K562 (cell line): ENCODE data around the gene DMWD. TPM values are rescaled to one million over a fixed set of nuclear protein-coding genes. Genes with fewer than 3 reads are reported as not detected.
A peak's percentile ranks its signal among the peaks of the same experiment; 100 is the strongest.

Source experiments
- ATAC-seq: fragments of 200-7000 bp; cut with Tn5 transposase; 3 replicates; pipeline ENCODE4 v1.9.1; 2020; ENCODE audit warnings: moderate library complexity
- BruUV-seq: library from RNA; stranded (reverse); fragments of 400-500 nt; replicated peaks from 2 replicates; lab custom pipeline; 2021; lab: Mats Ljungman, UMichigan
- CTCF ChIA-PET: fragments of 300-600 bp; formaldehyde crosslinking; extraction: SDS; loops from one replicate; lab custom pipeline; 2021; ENCODE audit warnings: low intra/inter-chr PET ratio; lab: Yijun Ruan, JAX
- POLR2A ChIA-PET: fragments of 300-600, 350-650 bp; sonication (Branson Sonifier 250); formaldehyde crosslinking; extraction: SDS; loops from one replicate; lab custom pipeline; 2021; ENCODE audit warnings: antibody characterized with exemption, inconsistent platforms; lab: Yijun Ruan, JAX
- DNase-seq, 4 experiments: peaks; one replicate each; pipeline versions ENCODE4 v3.0.0 to v3.0.0-alpha.2; 2011 to 2018; ENCODE audit warnings: low spot score in 3 of 4, mixed read lengths in 3 of 4; ENCODE audit errors: extremely low read depth in 1 of 4
- FAIRE-seq: peaks from 2 replicates; lab custom pipeline; 2011; peaks lifted over from hg19 to GRCh38; lab: Jason Lieb, UNC
- H2AFZ ChIP-seq: 2 replicates; pipeline ENCODE4 v1.6.0; 2011; ENCODE audit warnings: low read depth, low read length, control low read depth, inconsistent platforms
- H3K27ac ChIP-seq: fragments of 200-600 bp; 3 replicates; pipeline ENCODE4 v1.8.0; 2011; ENCODE audit warnings: low read depth, mild to moderate bottlenecking, control low read depth, inconsistent platforms, low read length, moderate library complexity, mixed read lengths; ENCODE audit errors: extremely low read depth
- H3K27me3 ChIP-seq, 2 experiments: fragments of 300-600 bp in 1 of 2; 2 replicates in 1 of 2; 3 replicates in 1 of 2; pipeline versions ENCODE4 v1.6.0 to v1.8.0; 2011; ENCODE audit warnings: inconsistent platforms in 2 of 2, low read length in 2 of 2, mild to moderate bottlenecking in 1 of 2, mixed read lengths in 1 of 2, moderate library complexity in 1 of 2; ENCODE audit not compliant: control insufficient read depth in 2 of 2, insufficient read depth in 2 of 2
- H3K36me3 ChIP-seq: fragments of 300-600 bp; 3 replicates; pipeline ENCODE4 v1.8.0; 2011; ENCODE audit warnings: mild to moderate bottlenecking, low read length, inconsistent platforms; ENCODE audit not compliant: control insufficient read depth, insufficient read depth
- H3K4me1 ChIP-seq, 2 experiments: fragments of 200-600 bp in 1 of 2; replicated peaks in 1 of 2; 2 replicates in 1 of 2; 3 replicates in 1 of 2; pipeline versions ENCODE4 v1.5.1 to v1.8.0; 2011; ENCODE audit warnings: inconsistent platforms in 2 of 2, low read length in 2 of 2, mild to moderate bottlenecking in 1 of 2, mixed read lengths in 1 of 2, moderate library complexity in 1 of 2; ENCODE audit not compliant: control insufficient read depth in 2 of 2, insufficient read depth in 2 of 2
- H3K4me2 ChIP-seq: 2 replicates; pipeline ENCODE4 v1.6.1; 2011; ENCODE audit warnings: low read length, control low read depth, inconsistent platforms, mixed read lengths; ENCODE audit not compliant: insufficient read depth
- H3K4me3 ChIP-seq: fragments of 200-600 bp; sonication (generic), shearing (Covaris generic); 2 replicates; pipeline ENCODE4 v1.5.1; 2016; ENCODE audit warnings: control low read depth, inconsistent platforms
- H3K79me2 ChIP-seq: fragments of 200-600 bp; 3 replicates; pipeline ENCODE4 v1.8.0; 2011; ENCODE audit warnings: low read length, inconsistent platforms; ENCODE audit not compliant: control insufficient read depth, insufficient read depth
- H3K9ac ChIP-seq, 2 experiments: 2 replicates each; pipeline versions ENCODE4 v1.6.0 to v1.6.1; 2011; ENCODE audit warnings: low read depth in 2 of 2, low read length in 2 of 2, control low read depth in 1 of 2, inconsistent platforms in 1 of 2, mild to moderate bottlenecking in 1 of 2, mixed read lengths in 1 of 2; ENCODE audit not compliant: insufficient read depth in 1 of 2
- H3K9me1 ChIP-seq: one replicate; pipeline ENCODE4 v1.6.0; 2011; ENCODE audit warnings: inconsistent platforms, mild to moderate bottlenecking, low read length, moderate library complexity; ENCODE audit not compliant: control insufficient read depth, insufficient read depth
- H3K9me3 ChIP-seq: replicated peaks from 2 replicates; pipeline ENCODE4 v1.5.1; 2011; ENCODE audit warnings: low read depth, low read length, inconsistent platforms; ENCODE audit not compliant: control insufficient read depth, insufficient read depth
- H4K20me1 ChIP-seq: replicated peaks from 2 replicates; pipeline ENCODE4 v1.6.1; 2011; ENCODE audit warnings: low read length, inconsistent platforms, mixed read lengths; ENCODE audit not compliant: control insufficient read depth, insufficient read depth
- ADNP ChIP-seq: fragments of 200-800 bp; sonication (Bioruptor generic); IDR thresholded peaks from 2 replicates; pipeline ENCODE4 v1.6.1; 2016; ENCODE audit warnings: missing genetic modification characterization, missing compliant biosample characterization
- BCOR ChIP-seq: fragments of 450-650 bp; IDR thresholded peaks from 2 replicates; pipeline ENCODE4 v1.6.1; 2016
- CBX1 ChIP-seq: sonication (generic); IDR thresholded peaks from 2 replicates; pipeline ENCODE4 v1.6.1; 2016; ENCODE audit warnings: antibody characterized with exemption, low read depth, mild to moderate bottlenecking
- CBX3 ChIP-seq, 2 experiments: IDR thresholded peaks; 1 replicate in 1 of 2; 2 replicates in 1 of 2; pipeline ENCODE4 v1.6.1; 2012; ENCODE audit warnings: inconsistent platforms in 2 of 2, low read length in 2 of 2, borderline replicate concordance in 1 of 2, control low read depth in 1 of 2
- CHD4 ChIP-seq: fragments of 200-600 bp; sonication (generic); IDR thresholded peaks from 3 replicates; pipeline ENCODE4 v1.6.1; 2012; ENCODE audit warnings: low read depth, mild to moderate bottlenecking, mixed read lengths, low read length, inconsistent platforms; ENCODE audit not compliant: insufficient read depth, insufficient replicate concordance, poor library complexity, severe bottlenecking
- HDAC2 ChIP-seq: fragments of 450-650 bp; IDR thresholded peaks from 2 replicates; pipeline ENCODE4 v1.6.1; 2016; ENCODE audit warnings: mild to moderate bottlenecking
- HLTF ChIP-seq: fragments of 450-650 bp; IDR thresholded peaks from 2 replicates; pipeline ENCODE4 v1.6.1; 2016
- KAT7 ChIP-seq: sonication (generic); formaldehyde crosslinking; IDR thresholded peaks from 2 replicates; pipeline ENCODE4 v1.8.0; 2022; ENCODE audit warnings: missing genetic modification reagents, mild to moderate bottlenecking, borderline replicate concordance
- KDM1A ChIP-seq, 2 experiments: fragments of 450-650 bp; IDR thresholded peaks; 2 replicates each; pipeline ENCODE4 v1.6.1; 2016; ENCODE audit warnings: mild to moderate bottlenecking in 2 of 2
- NFE2 ChIP-seq: IDR thresholded peaks from 2 replicates; pipeline ENCODE4 v1.6.1; 2014; ENCODE audit warnings: antibody characterized with exemption, low read depth
- PHF20 ChIP-seq: fragments of 450-650 bp; IDR thresholded peaks from 2 replicates; pipeline ENCODE4 v1.6.1; 2018; ENCODE audit not compliant: partially characterized antibody
- PTBP1 ChIP-seq: fragments of 200-400 bp; formaldehyde crosslinking; IDR thresholded peaks from 2 replicates; pipeline ENCODE4 v1.6.1; 2017; ENCODE audit warnings: low read depth, low read length
- RBM25 ChIP-seq: fragments of 200-400 bp; formaldehyde crosslinking; IDR thresholded peaks from 2 replicates; pipeline ENCODE4 v1.6.1; 2018; ENCODE audit warnings: low read length, low read depth, moderate library complexity; ENCODE audit not compliant: severe bottlenecking
- RCOR1 ChIP-seq, 2 experiments: IDR thresholded peaks; 2 replicates each; pipeline ENCODE4 v1.6.1; 2012; ENCODE audit warnings: low read depth in 2 of 2, low read length in 2 of 2, borderline replicate concordance in 1 of 2, improper control_type of control experiment in 1 of 2
- SMARCA5 ChIP-seq: fragments of 450-650 bp; IDR thresholded peaks from 2 replicates; pipeline ENCODE4 v1.6.1; 2016
- ZNF140 ChIP-seq: fragments of 250-450 bp; sonication (Bioruptor Pico); IDR thresholded peaks from 2 replicates; pipeline ENCODE4 v1.8.0; 2021; ENCODE audit warnings: moderate library complexity, mild to moderate bottlenecking, inconsistent platforms
- ZNF41 ChIP-seq: fragments of 250-450 bp; sonication (Bioruptor Pico); conservative IDR thresholded peaks from 2 replicates; pipeline ENCODE4 v1.4.0; 2020; ENCODE audit warnings: mild to moderate bottlenecking
- in situ Hi-C: fragments of 300-500 bp; cut with MboI; formaldehyde crosslinking; loops from 4 replicates; pipeline ENCODE4 v1.15.0; 2018; ENCODE audit warnings: inconsistent platforms, mixed read lengths
- intact Hi-C: fragments of 100-400 bp; cut with micrococcal nuclease; formaldehyde crosslinking; loops from 2 replicates; pipeline ENCODE4 v1.14.2; 2022
- polyA plus RNA-seq, 8 experiments: library from polyadenylated mRNA; depleted of rRNA in 4 of 8; stranded (reverse) in 5 of 8; unstranded in 3 of 8; fragments of >200 nt; fragmentation: Nextera tagmentation in 2 of 8; fragmentation: Illumina TruSeq in 1 of 8; extraction: Ambion mirVana in 2 of 8; extraction: Trizol in 1 of 8; gene quantifications; 2 replicates each; pipeline versions ENCODE4 v1.2.1 to v1.2.3, GENCODE V29; 2011 to 2014; ENCODE audit warnings: inconsistent platforms in 1 of 8, missing spikeins in 1 of 8
- total RNA-seq, 7 experiments: library from RNA; depleted of rRNA in 6 of 7; stranded (reverse); fragments of >200 nt in 6 of 7; fragmentation: Illumina TruSeq in 2 of 7; extraction: Trizol in 2 of 7; gene quantifications; 2 replicates each; pipeline versions ENCODE4 v1.2.1 to v1.2.3, GENCODE V29; 2011 to 2021; ENCODE audit warnings: low replicate concordance in 1 of 7
- TF ChIP-seq, protein P1 (sequence below): fragments of 450-650 bp; IDR thresholded peaks from 2 replicates; pipeline ENCODE4 v1.7.1; 2018; ENCODE audit warnings: mild to moderate bottlenecking, low read depth; ENCODE audit not compliant: partially characterized antibody
- TF ChIP-seq, protein P2 (sequence below), 2 experiments: IDR thresholded peaks; 2 replicates each; pipeline ENCODE4 v1.6.1; 2011; ENCODE audit warnings: borderline replicate concordance in 1 of 2, control low read depth in 1 of 2, low read depth in 1 of 2, low read length in 1 of 2, mild to moderate bottlenecking in 1 of 2, mixed read lengths in 1 of 2, moderate library complexity in 1 of 2; ENCODE audit not compliant: insufficient read depth in 1 of 2, insufficient read length in 1 of 2, poor library complexity in 1 of 2, severe bottlenecking in 1 of 2; ENCODE audit errors: extremely low read depth in 1 of 2

DMWD gene
- total and polyA plus RNA-seq, 9 of the 15 experiments (the other 6 are each of a cell fraction or from before 2014, with no cell fraction given) = 4.7 to 54.6 (median 19.0) TPM

DNA sequence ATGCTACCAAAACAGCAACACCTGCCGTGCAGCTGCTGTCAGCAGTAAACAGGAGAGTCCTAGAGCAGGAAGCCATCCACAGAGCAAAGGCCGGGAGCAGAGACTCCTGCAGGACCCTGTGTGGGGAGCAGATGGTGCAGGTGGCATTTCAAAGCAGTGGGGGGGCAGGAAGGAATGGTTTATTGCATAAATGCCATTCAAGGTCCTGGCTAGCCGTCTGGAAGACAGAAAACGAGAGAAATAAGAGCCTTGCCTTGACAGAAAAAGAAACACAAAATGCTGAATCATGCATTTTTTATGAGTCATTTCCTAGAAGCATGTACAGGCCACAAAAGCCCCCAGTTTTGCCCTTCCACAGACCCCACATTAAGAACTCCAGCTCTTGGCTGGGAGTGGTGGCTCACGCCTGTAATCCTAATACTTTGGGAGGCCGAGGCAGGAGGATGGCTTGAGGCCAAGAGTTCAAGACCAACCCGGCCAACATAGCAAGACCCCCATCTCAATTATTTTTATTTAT, 17.1 kb upstream of the DMWD start (continued):
- TF ChIP-seq NFE2 = peak; percentile 97

DNA sequence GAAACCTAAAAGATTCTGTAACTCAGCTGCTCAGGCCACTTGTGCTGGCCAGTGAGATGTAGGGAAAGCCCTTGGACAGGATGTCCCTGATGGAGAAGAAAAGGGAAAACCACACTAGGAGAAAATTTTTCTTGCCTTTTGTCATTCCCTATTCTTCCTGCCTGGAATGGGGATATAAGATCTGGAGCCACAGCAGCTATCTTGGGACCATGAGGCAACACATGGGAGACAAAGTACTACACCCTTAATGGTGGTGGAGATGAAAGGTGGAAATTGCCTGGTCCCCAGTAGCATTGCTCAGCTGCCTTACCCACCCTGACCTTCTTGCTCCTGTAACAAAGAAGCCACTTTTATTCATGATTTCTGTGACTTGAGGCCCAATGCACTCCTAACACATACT, 13.1 kb upstream of the DMWD start:
- CTCF ChIA-PET = no interaction called here
- FAIRE-seq (no peak), DNase-seq (no peak), ATAC-seq (no peak)
- in situ Hi-C loops (loop anchor here (10.0 kb wide), 1 partner anchor 199 kb away; no protein-coding TSS in a partner anchor), intact Hi-C loops (no loop called here)
- H3K4me2 ChIP-seq = no peak overlapping the region
- POLR2A ChIA-PET = interaction anchor here (2.0 kb wide), 1 partner anchor 13 kb away, joined by 6 read pairs; the partner anchor contains the start of gene DMWD
- no peak overlapping the region for H3K27ac ChIP-seq
- no peak overlapping the region for H2AFZ ChIP-seq
- H3K9me1 ChIP-seq = no peaks in the 10 kb centered on the region
- peaks cover 13 to 33% of the 10 kb centered on the region in 2 experiments; a peak in 4 of 5 replicates for H3K4me1 ChIP-seq
- H3K9me3 ChIP-seq = no peaks in the 10 kb centered on the region
- no TSS peak for BruUV-seq
- no peaks in the 10 kb centered on the region for H3K79me2 ChIP-seq
- H3K9ac ChIP-seq = no peak overlapping the region
- H3K36me3 ChIP-seq = no peaks in the 10 kb centered on the region
- no peaks in the 10 kb centered on the region for H3K27me3 ChIP-seq
- H4K20me1 ChIP-seq = no peaks in the 10 kb centered on the region
- no peak overlapping the region for H3K4me3 ChIP-seq
- TF ChIP-seq KAT7 (no peak), PHF20 (peak; percentile 47), CBX1 (peak; percentile 93; the same call in 1 of the 2 replicates), KDM1A (IDR thresholded peaks at IDR 0.05) (peak; percentile 69 to 91), ZNF140 (no peak), CBX3 (IDR thresholded peaks at IDR 0.05; ENCODE audit: borderline replicate concordance in 1 of 2, low read length in 2 of 2) (peak in 1 of 2 experiments; percentile 89; a peak in 2 of 3 replicates), HDAC2 (peak; percentile 76), CHD4 (peak; percentile 40), ADNP (tag) (peak; percentile 89), PTBP1 (peak; percentile 86; the same call in 1 of the 2 replicates), ZNF41 (CRISPR knock-in tag) (no peak), SMARCA5 (peak; percentile 94), RCOR1 (IDR thresholded peaks at IDR 0.05; ENCODE audit: borderline replicate concordance in 1 of 2, low read depth in 2 of 2, low read length in 2 of 2) (peak in 1 of 2 experiments; percentile 92; a peak in 2 of 4 replicates), HLTF (peak; percentile 79; the same call in 1 of the 2 replicates), RBM25 (peak; percentile 98), BCOR (peak; percentile 99)
- TF ChIP-seq, protein P1, sequence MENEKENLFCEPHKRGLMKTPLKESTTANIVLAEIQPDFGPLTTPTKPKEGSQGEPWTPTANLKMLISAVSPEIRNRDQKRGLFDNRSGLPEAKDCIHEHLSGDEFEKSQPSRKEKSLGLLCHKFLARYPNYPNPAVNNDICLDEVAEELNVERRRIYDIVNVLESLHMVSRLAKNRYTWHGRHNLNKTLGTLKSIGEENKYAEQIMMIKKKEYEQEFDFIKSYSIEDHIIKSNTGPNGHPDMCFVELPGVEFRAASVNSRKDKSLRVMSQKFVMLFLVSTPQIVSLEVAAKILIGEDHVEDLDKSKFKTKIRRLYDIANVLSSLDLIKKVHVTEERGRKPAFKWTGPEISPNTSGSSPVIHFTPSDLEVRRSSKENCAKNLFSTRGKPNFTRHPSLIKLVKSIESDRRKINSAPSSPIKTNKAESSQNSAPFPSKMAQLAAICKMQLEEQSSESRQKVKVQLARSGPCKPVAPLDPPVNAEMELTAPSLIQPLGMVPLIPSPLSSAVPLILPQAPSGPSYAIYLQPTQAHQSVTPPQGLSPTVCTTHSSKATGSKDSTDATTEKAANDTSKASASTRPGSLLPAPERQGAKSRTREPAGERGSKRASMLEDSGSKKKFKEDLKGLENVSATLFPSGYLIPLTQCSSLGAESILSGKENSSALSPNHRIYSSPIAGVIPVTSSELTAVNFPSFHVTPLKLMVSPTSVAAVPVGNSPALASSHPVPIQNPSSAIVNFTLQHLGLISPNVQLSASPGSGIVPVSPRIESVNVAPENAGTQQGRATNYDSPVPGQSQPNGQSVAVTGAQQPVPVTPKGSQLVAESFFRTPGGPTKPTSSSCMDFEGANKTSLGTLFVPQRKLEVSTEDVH = no peak
- TF ChIP-seq, protein P2, sequence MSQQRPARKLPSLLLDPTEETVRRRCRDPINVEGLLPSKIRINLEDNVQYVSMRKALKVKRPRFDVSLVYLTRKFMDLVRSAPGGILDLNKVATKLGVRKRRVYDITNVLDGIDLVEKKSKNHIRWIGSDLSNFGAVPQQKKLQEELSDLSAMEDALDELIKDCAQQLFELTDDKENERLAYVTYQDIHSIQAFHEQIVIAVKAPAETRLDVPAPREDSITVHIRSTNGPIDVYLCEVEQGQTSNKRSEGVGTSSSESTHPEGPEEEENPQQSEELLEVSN (IDR thresholded peaks at IDR 0.05; ENCODE audit: borderline replicate concordance in 1 of 2, extremely low read depth in 1 of 2, insufficient read depth in 1 of 2, insufficient read length in 1 of 2, low read depth in 1 of 2, low read length in 1 of 2, poor library complexity in 1 of 2, severe bottlenecking in 1 of 2) = no peak
